LNCAP (cell line): ENCODE data around the gene TNIK.

Source experiments
- TF ChIP-seq, protein P1 (sequence below): fragments of 450-650 bp; IDR thresholded peaks from 2 replicates; pipeline ENCODE4 v1.5.1; 2017; ENCODE audit warnings: mild to moderate bottlenecking

TNIK gene

GRCh38 chr3:171077261-171077660 is 382.9 kb downstream of the TNIK start:
- TF ChIP-seq, protein P1, sequence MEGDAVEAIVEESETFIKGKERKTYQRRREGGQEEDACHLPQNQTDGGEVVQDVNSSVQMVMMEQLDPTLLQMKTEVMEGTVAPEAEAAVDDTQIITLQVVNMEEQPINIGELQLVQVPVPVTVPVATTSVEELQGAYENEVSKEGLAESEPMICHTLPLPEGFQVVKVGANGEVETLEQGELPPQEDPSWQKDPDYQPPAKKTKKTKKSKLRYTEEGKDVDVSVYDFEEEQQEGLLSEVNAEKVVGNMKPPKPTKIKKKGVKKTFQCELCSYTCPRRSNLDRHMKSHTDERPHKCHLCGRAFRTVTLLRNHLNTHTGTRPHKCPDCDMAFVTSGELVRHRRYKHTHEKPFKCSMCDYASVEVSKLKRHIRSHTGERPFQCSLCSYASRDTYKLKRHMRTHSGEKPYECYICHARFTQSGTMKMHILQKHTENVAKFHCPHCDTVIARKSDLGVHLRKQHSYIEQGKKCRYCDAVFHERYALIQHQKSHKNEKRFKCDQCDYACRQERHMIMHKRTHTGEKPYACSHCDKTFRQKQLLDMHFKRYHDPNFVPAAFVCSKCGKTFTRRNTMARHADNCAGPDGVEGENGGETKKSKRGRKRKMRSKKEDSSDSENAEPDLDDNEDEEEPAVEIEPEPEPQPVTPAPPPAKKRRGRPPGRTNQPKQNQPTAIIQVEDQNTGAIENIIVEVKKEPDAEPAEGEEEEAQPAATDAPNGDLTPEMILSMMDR, result no peak

GRCh38 chr3:171072432-171072831 is 387.8 kb downstream of the TNIK start:
- TF ChIP-seq, protein P1, result no peak

DNA sequence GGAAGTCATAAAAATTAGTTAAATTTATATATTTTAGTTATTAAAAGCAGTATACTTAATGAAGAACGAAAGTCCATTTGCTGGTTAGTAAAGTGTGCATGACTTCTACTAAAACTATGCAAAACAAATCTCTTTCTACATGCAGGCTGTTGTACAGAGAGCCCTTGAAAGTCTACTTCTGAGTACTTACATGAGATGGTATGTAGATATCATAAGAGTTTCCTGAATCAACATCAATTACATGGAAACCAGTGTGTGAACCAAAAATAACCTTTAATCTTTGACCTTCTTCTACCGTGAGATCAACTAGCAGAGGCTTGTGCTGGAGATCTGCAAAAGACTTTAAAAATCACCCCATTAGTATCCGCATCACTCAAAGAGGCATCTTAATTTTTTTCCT is 391.5 kb downstream of the TNIK start:
- TF ChIP-seq, protein P1, result no peak

- TF ChIP-seq, protein P1, result no peak
Observed at GRCh38 chr3:171066206-171066605, 394.0 kb downstream of the TNIK start.

DNA sequence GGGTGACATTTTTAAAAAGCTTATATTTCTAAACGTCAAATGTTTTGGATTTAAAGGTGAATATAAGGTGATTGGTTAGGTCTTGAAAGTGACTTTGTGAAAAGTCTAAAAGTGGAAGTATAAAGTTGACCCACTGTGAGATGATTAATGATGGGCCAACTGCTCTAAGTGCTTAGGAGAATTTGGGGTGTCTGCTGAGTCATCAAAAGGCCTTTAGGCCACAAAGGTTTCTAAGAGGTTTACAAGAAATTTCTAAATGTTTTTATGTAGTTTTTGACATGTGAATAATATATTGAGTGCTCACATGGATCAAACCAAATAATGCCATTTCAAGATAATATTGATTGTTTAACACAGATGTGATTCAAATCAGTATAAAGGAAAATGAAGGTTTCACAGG is 394.5 kb downstream of the TNIK start:
- TF ChIP-seq, protein P1, result no peak

GRCh38 chr3:171064461-171064860 is 395.7 kb downstream of the TNIK start:
- TF ChIP-seq, protein P1, result no peak

GRCh38 chr3:171061749-171062148 is 398.5 kb downstream of the TNIK start:
- TF ChIP-seq, protein P1, result no peak

GRCh38 chr3:171059978-171060377 is 400.2 kb downstream of the TNIK start:
- TF ChIP-seq, protein P1, result no peak
